ENCODE data around the gene TFF2.

Gene TFF2

DNA sequence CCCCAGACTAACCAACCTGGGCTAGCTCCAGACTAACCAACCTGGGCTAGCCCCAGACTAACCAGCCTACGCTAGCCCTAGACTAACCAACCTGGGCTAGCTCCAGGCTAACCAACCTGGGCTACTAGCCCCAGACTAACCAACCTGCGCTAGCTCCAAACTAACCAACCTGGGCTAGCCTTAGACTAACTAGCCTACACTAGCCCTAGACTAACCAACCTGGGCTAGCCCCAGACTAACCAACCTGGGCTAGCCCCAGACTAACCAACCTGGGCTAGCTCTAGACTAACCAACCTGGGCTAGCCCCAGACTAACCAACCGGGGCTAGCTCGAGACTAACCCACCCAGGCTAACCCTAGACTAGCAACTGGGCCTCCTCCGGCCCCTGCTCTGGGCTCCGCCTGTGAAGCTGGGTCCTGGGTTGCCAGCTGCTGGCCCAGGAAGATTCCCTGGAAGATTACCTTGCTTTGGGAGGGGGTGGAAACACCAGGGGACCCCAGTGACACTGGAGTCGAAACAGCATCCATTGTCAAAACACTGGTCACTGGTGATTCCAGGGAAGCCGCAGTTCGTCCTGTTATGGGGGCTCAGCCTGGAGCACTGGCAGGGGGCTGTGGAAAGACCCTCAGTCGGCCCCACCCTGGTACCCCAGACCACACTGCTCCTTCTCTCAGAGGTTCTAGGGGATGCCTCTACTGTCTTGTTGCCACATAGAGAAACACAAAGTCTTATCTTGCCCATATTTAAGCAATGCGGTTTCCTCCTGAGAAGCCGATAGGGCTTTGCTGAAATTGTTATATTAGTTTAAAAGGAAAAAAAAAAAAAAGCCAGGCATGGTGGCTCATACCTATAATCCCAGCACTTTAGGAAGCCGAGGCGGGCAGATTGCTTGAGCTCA lies 1.1 kb downstream of the TFF2 start:
- no peak for ATAC-seq
- TF ChIP-seq ZNF8 (CRISPR knock-in tag; IDR thresholded peaks at IDR 0.05) (no peak), PPARA (CRISPR knock-in tag; IDR thresholded peaks at IDR 0.05; ENCODE audit: borderline replicate concordance) (no peak), OSR1 (CRISPR knock-in tag; IDR thresholded peaks at IDR 0.05) (no peak)
- TF ChIP-seq, protein P1, sequence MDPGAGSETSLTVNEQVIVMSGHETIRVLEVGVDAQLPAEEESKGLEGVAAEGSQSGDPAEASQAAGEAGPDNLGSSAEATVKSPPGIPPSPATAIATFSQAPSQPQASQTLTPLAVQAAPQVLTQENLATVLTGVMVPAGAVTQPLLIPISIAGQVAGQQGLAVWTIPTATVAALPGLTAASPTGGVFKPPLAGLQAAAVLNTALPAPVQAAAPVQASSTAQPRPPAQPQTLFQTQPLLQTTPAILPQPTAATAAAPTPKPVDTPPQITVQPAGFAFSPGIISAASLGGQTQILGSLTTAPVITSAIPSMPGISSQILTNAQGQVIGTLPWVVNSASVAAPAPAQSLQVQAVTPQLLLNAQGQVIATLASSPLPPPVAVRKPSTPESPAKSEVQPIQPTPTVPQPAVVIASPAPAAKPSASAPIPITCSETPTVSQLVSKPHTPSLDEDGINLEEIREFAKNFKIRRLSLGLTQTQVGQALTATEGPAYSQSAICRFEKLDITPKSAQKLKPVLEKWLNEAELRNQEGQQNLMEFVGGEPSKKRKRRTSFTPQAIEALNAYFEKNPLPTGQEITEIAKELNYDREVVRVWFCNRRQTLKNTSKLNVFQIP (CRISPR knock-in tag; IDR thresholded peaks at IDR 0.05; ENCODE audit: borderline replicate concordance, low read depth) = no peak

DNA sequence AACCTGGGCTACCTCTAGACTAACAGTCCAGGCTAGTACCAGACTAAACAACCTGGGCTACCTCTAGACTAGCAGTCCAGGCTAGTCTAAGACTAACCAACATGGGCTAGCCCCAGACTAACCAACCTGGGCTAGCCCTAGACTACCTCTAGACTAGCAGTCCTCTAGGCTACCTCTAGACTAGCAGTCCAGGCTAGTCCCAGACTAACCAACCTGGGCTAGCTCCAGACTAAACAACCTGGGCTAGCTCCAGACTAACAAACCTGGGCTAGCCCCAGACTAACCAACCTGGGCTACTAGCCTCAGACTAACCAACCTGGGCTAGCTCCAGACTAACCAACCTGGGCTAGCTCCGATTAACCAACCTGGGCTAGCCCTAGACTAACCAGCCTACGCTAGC lies 2.0 kb downstream of the TFF2 start:
- ATAC-seq = no peak
- TF ChIP-seq, protein P2, sequence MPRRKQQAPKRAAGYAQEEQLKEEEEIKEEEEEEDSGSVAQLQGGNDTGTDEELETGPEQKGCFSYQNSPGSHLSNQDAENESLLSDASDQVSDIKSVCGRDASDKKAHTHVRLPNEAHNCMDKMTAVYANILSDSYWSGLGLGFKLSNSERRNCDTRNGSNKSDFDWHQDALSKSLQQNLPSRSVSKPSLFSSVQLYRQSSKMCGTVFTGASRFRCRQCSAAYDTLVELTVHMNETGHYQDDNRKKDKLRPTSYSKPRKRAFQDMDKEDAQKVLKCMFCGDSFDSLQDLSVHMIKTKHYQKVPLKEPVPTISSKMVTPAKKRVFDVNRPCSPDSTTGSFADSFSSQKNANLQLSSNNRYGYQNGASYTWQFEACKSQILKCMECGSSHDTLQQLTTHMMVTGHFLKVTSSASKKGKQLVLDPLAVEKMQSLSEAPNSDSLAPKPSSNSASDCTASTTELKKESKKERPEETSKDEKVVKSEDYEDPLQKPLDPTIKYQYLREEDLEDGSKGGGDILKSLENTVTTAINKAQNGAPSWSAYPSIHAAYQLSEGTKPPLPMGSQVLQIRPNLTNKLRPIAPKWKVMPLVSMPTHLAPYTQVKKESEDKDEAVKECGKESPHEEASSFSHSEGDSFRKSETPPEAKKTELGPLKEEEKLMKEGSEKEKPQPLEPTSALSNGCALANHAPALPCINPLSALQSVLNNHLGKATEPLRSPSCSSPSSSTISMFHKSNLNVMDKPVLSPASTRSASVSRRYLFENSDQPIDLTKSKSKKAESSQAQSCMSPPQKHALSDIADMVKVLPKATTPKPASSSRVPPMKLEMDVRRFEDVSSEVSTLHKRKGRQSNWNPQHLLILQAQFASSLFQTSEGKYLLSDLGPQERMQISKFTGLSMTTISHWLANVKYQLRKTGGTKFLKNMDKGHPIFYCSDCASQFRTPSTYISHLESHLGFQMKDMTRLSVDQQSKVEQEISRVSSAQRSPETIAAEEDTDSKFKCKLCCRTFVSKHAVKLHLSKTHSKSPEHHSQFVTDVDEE (CRISPR knock-in tag; IDR thresholded peaks at IDR 0.05) = no peak
- TF ChIP-seq ZNF8 (CRISPR knock-in tag; IDR thresholded peaks at IDR 0.05) (no peak), ESRRG (CRISPR knock-in tag; IDR thresholded peaks at IDR 0.05) (no peak), ZC3H10 (CRISPR knock-in tag; IDR thresholded peaks at IDR 0.05) (no peak)
- TF ChIP-seq, protein P3, sequence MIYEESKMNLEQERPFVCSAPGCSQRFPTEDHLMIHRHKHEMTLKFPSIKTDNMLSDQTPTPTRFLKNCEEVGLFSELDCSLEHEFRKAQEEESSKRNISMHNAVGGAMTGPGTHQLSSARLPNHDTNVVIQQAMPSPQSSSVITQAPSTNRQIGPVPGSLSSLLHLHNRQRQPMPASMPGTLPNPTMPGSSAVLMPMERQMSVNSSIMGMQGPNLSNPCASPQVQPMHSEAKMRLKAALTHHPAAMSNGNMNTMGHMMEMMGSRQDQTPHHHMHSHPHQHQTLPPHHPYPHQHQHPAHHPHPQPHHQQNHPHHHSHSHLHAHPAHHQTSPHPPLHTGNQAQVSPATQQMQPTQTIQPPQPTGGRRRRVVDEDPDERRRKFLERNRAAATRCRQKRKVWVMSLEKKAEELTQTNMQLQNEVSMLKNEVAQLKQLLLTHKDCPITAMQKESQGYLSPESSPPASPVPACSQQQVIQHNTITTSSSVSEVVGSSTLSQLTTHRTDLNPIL (CRISPR knock-in tag; IDR thresholded peaks at IDR 0.05; ENCODE audit: low read depth) = no peak
- TF ChIP-seq, protein P1 (CRISPR knock-in tag; IDR thresholded peaks at IDR 0.05; ENCODE audit: borderline replicate concordance, low read depth) = no peak

DNA sequence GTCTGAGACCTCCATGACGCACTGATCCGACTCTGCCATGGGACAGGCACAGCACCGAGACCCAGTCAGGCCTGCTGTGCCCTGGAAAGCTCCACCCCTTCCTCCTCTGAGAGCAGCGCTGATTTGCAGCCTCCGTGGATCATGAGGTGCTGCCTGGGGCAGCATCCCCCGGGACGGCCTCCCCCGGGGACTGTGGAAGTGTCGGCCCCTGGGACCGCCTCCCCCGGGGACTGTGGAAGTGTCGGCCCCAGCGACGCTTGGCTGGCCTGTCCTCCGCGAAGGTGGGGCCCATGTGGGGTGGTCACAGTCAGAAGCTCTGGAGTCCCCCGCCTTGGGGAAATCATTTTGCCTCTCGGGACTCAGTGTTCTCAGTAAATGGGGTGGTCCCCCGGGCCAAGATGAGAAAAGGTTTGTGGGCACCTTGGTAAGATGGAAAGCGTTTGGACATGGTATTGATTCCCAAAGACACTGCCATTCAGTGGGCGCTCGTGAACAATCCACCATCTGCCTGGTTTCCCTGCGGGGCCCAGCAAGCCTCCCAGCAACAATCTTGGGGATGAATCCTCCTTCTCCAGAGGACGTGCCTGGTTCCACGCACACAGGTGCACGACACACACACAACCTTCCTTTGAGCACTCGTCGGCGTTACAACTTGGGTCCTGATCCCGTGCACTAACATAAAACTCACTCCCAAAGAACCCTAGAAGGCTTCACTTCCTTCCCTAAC lies 3.0 kb downstream of the TFF2 start:
- TF ChIP-seq, protein P4, sequence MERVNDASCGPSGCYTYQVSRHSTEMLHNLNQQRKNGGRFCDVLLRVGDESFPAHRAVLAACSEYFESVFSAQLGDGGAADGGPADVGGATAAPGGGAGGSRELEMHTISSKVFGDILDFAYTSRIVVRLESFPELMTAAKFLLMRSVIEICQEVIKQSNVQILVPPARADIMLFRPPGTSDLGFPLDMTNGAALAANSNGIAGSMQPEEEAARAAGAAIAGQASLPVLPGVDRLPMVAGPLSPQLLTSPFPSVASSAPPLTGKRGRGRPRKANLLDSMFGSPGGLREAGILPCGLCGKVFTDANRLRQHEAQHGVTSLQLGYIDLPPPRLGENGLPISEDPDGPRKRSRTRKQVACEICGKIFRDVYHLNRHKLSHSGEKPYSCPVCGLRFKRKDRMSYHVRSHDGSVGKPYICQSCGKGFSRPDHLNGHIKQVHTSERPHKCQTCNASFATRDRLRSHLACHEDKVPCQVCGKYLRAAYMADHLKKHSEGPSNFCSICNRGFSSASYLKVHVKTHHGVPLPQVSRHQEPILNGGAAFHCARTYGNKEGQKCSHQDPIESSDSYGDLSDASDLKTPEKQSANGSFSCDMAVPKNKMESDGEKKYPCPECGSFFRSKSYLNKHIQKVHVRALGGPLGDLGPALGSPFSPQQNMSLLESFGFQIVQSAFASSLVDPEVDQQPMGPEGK (CRISPR knock-in tag; IDR thresholded peaks at IDR 0.05; ENCODE audit: borderline replicate concordance) = no peak
- TF ChIP-seq PPARA (CRISPR knock-in tag; IDR thresholded peaks at IDR 0.05; ENCODE audit: borderline replicate concordance) (no peak), OSR1 (CRISPR knock-in tag; IDR thresholded peaks at IDR 0.05) (no peak), TOX (CRISPR knock-in tag; IDR thresholded peaks at IDR 0.05; ENCODE audit: borderline replicate concordance) (no peak), ARNTL (CRISPR knock-in tag; IDR thresholded peaks at IDR 0.05; ENCODE audit: borderline replicate concordance, low read depth) (no peak), GLIS3 (CRISPR knock-in tag; IDR thresholded peaks at IDR 0.05) (no peak), ZNF565 (CRISPR knock-in tag; conservative IDR thresholded peaks at IDR 0.05; ENCODE audit: low read depth) (no peak), ISL1 (CRISPR knock-in tag; IDR thresholded peaks at IDR 0.05) (no peak), ZC3H10 (CRISPR knock-in tag; IDR thresholded peaks at IDR 0.05) (no peak), ZFP30 (CRISPR knock-in tag; IDR thresholded peaks at IDR 0.05) (no peak)
- TF ChIP-seq, protein P5, sequence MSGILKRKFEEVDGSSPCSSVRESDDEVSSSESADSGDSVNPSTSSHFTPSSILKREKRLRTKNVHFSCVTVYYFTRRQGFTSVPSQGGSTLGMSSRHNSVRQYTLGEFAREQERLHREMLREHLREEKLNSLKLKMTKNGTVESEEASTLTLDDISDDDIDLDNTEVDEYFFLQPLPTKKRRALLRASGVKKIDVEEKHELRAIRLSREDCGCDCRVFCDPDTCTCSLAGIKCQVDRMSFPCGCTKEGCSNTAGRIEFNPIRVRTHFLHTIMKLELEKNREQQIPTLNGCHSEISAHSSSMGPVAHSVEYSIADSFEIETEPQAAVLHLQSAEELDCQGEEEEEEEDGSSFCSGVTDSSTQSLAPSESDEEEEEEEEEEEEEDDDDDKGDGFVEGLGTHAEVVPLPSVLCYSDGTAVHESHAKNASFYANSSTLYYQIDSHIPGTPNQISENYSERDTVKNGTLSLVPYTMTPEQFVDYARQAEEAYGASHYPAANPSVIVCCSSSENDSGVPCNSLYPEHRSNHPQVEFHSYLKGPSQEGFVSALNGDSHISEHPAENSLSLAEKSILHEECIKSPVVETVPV (CRISPR knock-in tag; IDR thresholded peaks at IDR 0.05) = no peak
- no peak for ATAC-seq

Measured in SK-N-SH treated with all-trans-retinoic acid at 6 μM for 48 hours (cell line).